SK-N-SH (cell line): Measurements from ENCODE around the gene SESN2. TPM values are rescaled to one million over a fixed set of nuclear protein-coding genes. Genes with fewer than 3 reads are reported as not detected.

Source experiments
- CTCF ChIA-PET: fragments of 300-600, 350-600 bp; formaldehyde crosslinking; extraction: SDS; loops from one replicate; lab custom pipeline; 2021; lab: Yijun Ruan, JAX
- POLR2A ChIA-PET: fragments of 350-600 bp; sonication (Branson Sonifier 250); formaldehyde crosslinking; extraction: SDS; loops from one replicate; lab custom pipeline; 2020; ENCODE audit warnings: antibody characterized with exemption, inconsistent platforms; lab: Yijun Ruan, JAX
- DNase-seq: peaks from one replicate; pipeline ENCODE4 v3.0.0; 2012
- H2AFZ ChIP-seq: fragments of 200-600 bp; sonication (generic); 2 replicates; pipeline ENCODE4 v1.8.1; 2016; ENCODE audit warnings: antibody characterized with exemption, mild to moderate bottlenecking, low read depth
- H3F3A ChIP-seq: fragments of 200-600 bp; sonication (generic); replicated peaks from 2 replicates; pipeline ENCODE3; 2016; ENCODE audit warnings: antibody characterized with exemption, mild to moderate bottlenecking; ENCODE audit not compliant: insufficient read depth
- H3K27ac ChIP-seq, 2 experiments: fragments of 200-500 bp in 1 of 2; fragments of 200-600 bp in 1 of 2; sonication (Bioruptor generic) in 1 of 2; sonication (generic), shearing (Covaris generic) in 1 of 2; 2 replicates each; pipeline versions ENCODE4 v1.5.1 to v1.6.1; 2014 to 2016; ENCODE audit warnings: low read depth in 2 of 2, inconsistent platforms in 1 of 2, low read length in 1 of 2, mild to moderate bottlenecking in 1 of 2, mixed read lengths in 1 of 2
- H3K27me3 ChIP-seq: fragments of 200-600 bp; sonication (generic), shearing (Covaris generic); 2 replicates; pipeline ENCODE4 v1.6.1; 2016; ENCODE audit warnings: mixed run types; ENCODE audit not compliant: insufficient read depth
- H3K36me3 ChIP-seq, 2 experiments: fragments of 200-500 bp in 1 of 2; fragments of 200-600 bp in 1 of 2; sonication (Bioruptor generic) in 1 of 2; sonication (generic) in 1 of 2; replicated peaks in 1 of 2; 2 replicates each; pipeline versions ENCODE3 to v1.5.1; 2014 to 2016; ENCODE audit warnings: low read length in 1 of 2, mild to moderate bottlenecking in 1 of 2; ENCODE audit not compliant: insufficient read depth in 2 of 2, control insufficient read depth in 1 of 2
- H3K4me1 ChIP-seq, 2 experiments: fragments of 200-500 bp in 1 of 2; fragments of 200-600 bp in 1 of 2; sonication (Bioruptor generic) in 1 of 2; sonication (generic), shearing (Covaris generic) in 1 of 2; 2 replicates each; pipeline versions ENCODE4 v1.5.1 to v1.6.1; 2014 to 2016; ENCODE audit warnings: low read depth in 1 of 2, low read length in 1 of 2, mixed run types in 1 of 2; ENCODE audit not compliant: insufficient read depth in 2 of 2, control insufficient read depth in 1 of 2
- H3K4me2 ChIP-seq: fragments of 200-600 bp; sonication (generic), shearing (Covaris generic); 2 replicates; pipeline ENCODE4 v1.6.1; 2017; ENCODE audit warnings: mixed run types
- H3K4me3 ChIP-seq, 2 experiments: fragments of 200-500 bp in 1 of 2; fragments of 200-600 bp in 1 of 2; sonication (Bioruptor generic) in 1 of 2; sonication (generic), shearing (Covaris generic) in 1 of 2; 2 replicates each; pipeline versions ENCODE4 v1.5.1 to v1.8.1; 2014 to 2016; ENCODE audit warnings: low read depth in 2 of 2, inconsistent platforms in 1 of 2, low read length in 1 of 2, mild to moderate bottlenecking in 1 of 2, mixed read lengths in 1 of 2, moderate library complexity in 1 of 2
- H3K79me2 ChIP-seq: fragments of 200-600 bp; sonication (generic); 2 replicates; pipeline ENCODE4 v1.8.1; 2017; ENCODE audit warnings: mild to moderate bottlenecking; ENCODE audit not compliant: insufficient read depth
- H3K9ac ChIP-seq: fragments of 200-600 bp; sonication (generic); 2 replicates; pipeline ENCODE4 v1.6.1; 2017; ENCODE audit warnings: mixed run types
- H3K9me2 ChIP-seq: fragments of 200-600 bp; sonication (generic); 2 replicates; pipeline ENCODE4 v1.6.1; 2017; ENCODE audit warnings: mixed run types
- H3K9me3 ChIP-seq: fragments of 200-600 bp; sonication (generic); 2 replicates; pipeline ENCODE4 v1.6.1; 2017; ENCODE audit warnings: mixed run types, mild to moderate bottlenecking, moderate library complexity
- H4K20me1 ChIP-seq: fragments of 200-600 bp; sonication (generic); 2 replicates; pipeline ENCODE4 v1.6.1; 2017; ENCODE audit warnings: mild to moderate bottlenecking, mixed run types; ENCODE audit not compliant: insufficient read depth
- CHD2 ChIP-seq: fragments of 150-350 bp; IDR thresholded peaks from 2 replicates; pipeline ENCODE4 v1.6.1; 2018; ENCODE audit warnings: low read length; ENCODE audit not compliant: partially characterized antibody
- ELF1 ChIP-seq: IDR thresholded peaks from 2 replicates; pipeline ENCODE4 v1.4.0; 2012
- EP300 ChIP-seq, 2 experiments: IDR thresholded peaks; 2 replicates each; pipeline versions ENCODE4 v1.4.0 to v1.6.1; 2012; ENCODE audit warnings: borderline replicate concordance in 1 of 2, low read depth in 1 of 2, low read length in 1 of 2
- EZH2phosphoT487 ChIP-seq: fragments of 200-600 bp; sonication (generic); IDR thresholded peaks from 2 replicates; pipeline ENCODE4 v1.6.1; 2017; ENCODE audit warnings: low read depth, mixed run types, mild to moderate bottlenecking, antibody characterized with exemption, moderate library complexity, borderline replicate concordance
- FOXJ3 ChIP-seq: sonication (generic); formaldehyde crosslinking; IDR thresholded peaks from 2 replicates; pipeline ENCODE4 v1.5.1; 2020; ENCODE audit warnings: mild to moderate bottlenecking, missing genetic modification reagents
- GATA2 ChIP-seq: sonication (generic); formaldehyde crosslinking; IDR thresholded peaks from 2 replicates; pipeline ENCODE4 v1.5.0; 2020; ENCODE audit warnings: mild to moderate bottlenecking, missing genetic modification reagents
- RAD21 ChIP-seq: IDR thresholded peaks from 2 replicates; pipeline ENCODE4 v1.6.1; 2012; ENCODE audit warnings: mild to moderate bottlenecking, low read length
- RCOR1 ChIP-seq: fragments of 150-350 bp; IDR thresholded peaks from 2 replicates; pipeline ENCODE4 v1.6.1; 2017; ENCODE audit warnings: antibody characterized with exemption, low read length
- RXRA ChIP-seq: IDR thresholded peaks from 2 replicates; pipeline ENCODE4 v1.4.0; 2012; ENCODE audit warnings: low read depth, mild to moderate bottlenecking, borderline replicate concordance
- TCF12 ChIP-seq: IDR thresholded peaks from 2 replicates; pipeline ENCODE4 v1.4.0; 2012
- TEAD4 ChIP-seq: IDR thresholded peaks from 2 replicates; pipeline ENCODE4 v1.4.0; 2012; ENCODE audit warnings: mild to moderate bottlenecking, borderline replicate concordance; ENCODE audit not compliant: insufficient read depth
- YY1 ChIP-seq: IDR thresholded peaks from 2 replicates; pipeline ENCODE4 v1.4.0; 2012; ENCODE audit warnings: low read depth, mild to moderate bottlenecking
- WGBS: methylation state at CpG from one replicate; pipeline ENCODE4 v1.1.6; 2017; ENCODE audit warnings: low lambda C conversion rate; 5-methylcytosine and 5-hydroxymethylcytosine counted together
- polyA plus RNA-seq, 3 experiments: library from polyadenylated mRNA; depleted of rRNA; stranded (reverse); fragments of >200 nt; gene quantifications; 2 replicates each; pipeline ENCODE4 v1.2.3, GENCODE V29; 2012
- TF ChIP-seq, protein P1 (sequence below): fragments of 200-600 bp; sonication (generic); IDR thresholded peaks from 2 replicates; pipeline ENCODE4 v1.6.1; 2017; ENCODE audit warnings: antibody characterized with exemption, mild to moderate bottlenecking, moderate library complexity
- TF ChIP-seq, protein P2 (sequence below): IDR thresholded peaks from 2 replicates; pipeline ENCODE4 v1.4.0; 2012; ENCODE audit warnings: low read depth, borderline replicate concordance
- TF ChIP-seq, protein P3 (sequence below): fragments of 150-350 bp; IDR thresholded peaks from 2 replicates; pipeline ENCODE4 v1.6.1; 2016; ENCODE audit warnings: mild to moderate bottlenecking, low read depth, low read length
- TF ChIP-seq, protein P4 (sequence below): IDR thresholded peaks from 2 replicates; pipeline ENCODE4 v1.4.0; 2012; ENCODE audit warnings: low read depth
- TF ChIP-seq, protein P5 (sequence below): IDR thresholded peaks from 2 replicates; pipeline ENCODE4 v1.6.1; 2012; ENCODE audit warnings: mild to moderate bottlenecking, low read depth, low read length, moderate library complexity

SESN2 gene
- polyA plus RNA-seq, 1 of the 3 experiments (the other 2 are of a cell fraction) = 14.1 TPM

DNA sequence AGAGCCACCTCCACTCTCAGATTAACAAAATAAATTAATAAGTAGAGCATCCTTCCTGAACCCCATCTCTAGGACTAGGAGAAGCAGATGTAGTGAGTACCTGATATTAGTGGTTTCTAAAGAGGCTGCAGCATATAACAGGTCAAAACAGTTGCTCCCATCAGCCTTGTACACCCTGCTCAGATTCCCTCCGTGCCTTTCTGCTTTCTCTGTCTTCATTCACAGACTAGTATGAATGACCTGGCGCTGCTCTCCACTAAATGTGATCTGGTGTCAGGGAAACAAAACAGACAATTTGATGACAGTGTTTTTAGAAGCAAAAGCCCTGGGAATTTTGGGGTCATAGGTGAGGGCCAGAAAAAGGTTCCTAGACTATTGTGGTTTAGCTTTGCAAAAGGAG, 8.3 kb downstream of the SESN2 start:
- Histone ChIP-seq H3K4me1 (no peaks in the 10 kb centered on the region; a peak in 1 of 4 replicates), H3K27ac (no peak overlapping the region), H2AFZ (no peak overlapping the region), H3K36me3 (peaks cover 18% of the 10 kb centered on the region in 2 experiments), H3K9ac (no peak overlapping the region), H3K27me3 (no peaks in the 10 kb centered on the region), H3K9me2 (no peaks in the 10 kb centered on the region), H3K4me3 (no peak overlapping the region)
- DNase-seq = no peak
- CTCF ChIA-PET = interaction anchor here (1.0 to 1.5 kb wide), 2 partner anchors 59 to 92 kb away, joined by 3 read pairs; no protein-coding TSS in a partner anchor
- WGBS = 100% methylated on average over 2 of the region's 2 CpGs
- TF ChIP-seq TEAD4 = no peak
- TF ChIP-seq, protein P1, sequence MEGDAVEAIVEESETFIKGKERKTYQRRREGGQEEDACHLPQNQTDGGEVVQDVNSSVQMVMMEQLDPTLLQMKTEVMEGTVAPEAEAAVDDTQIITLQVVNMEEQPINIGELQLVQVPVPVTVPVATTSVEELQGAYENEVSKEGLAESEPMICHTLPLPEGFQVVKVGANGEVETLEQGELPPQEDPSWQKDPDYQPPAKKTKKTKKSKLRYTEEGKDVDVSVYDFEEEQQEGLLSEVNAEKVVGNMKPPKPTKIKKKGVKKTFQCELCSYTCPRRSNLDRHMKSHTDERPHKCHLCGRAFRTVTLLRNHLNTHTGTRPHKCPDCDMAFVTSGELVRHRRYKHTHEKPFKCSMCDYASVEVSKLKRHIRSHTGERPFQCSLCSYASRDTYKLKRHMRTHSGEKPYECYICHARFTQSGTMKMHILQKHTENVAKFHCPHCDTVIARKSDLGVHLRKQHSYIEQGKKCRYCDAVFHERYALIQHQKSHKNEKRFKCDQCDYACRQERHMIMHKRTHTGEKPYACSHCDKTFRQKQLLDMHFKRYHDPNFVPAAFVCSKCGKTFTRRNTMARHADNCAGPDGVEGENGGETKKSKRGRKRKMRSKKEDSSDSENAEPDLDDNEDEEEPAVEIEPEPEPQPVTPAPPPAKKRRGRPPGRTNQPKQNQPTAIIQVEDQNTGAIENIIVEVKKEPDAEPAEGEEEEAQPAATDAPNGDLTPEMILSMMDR = no peak
- TF ChIP-seq, all 33 proteins: peak for 0
- Histone ChIP-seq H3F3A (peaks cover 5% of the 10 kb centered on the region), H3K79me2 (peaks cover 95% of the 10 kb centered on the region), H4K20me1 (peaks cover 98% of the 10 kb centered on the region), H3K4me2 (no peak overlapping the region), H3K9me3 (no peaks in the 10 kb centered on the region)
- POLR2A ChIA-PET = no interaction called here

DNA sequence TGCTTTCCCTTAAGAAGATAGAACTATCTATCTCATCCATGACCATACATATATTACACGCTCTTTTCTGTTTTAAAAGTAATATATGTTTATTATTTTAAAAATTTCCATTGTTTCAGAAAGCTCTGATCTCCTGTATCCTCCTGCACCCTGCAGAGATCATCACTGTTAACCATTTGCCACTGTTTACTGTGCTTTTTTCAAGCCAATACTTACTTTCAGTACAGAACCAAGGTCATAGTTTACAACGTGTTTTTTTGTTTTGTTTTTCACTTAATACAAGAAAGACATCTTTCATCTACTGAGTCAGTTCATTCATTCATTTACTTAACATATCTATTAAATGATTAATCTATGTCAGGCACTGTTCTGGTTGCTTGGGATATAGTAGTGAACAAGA, 10.2 kb downstream of the SESN2 start:
- Histone ChIP-seq H3K4me2 (no peak overlapping the region), H3K36me3 (peaks cover 32 to 35% of the 10 kb centered on the region in 2 experiments), H3F3A (peaks cover 5% of the 10 kb centered on the region), H3K9ac (no peak overlapping the region), H4K20me1 (peaks cover 95% of the 10 kb centered on the region), H3K79me2 (peaks cover 79% of the 10 kb centered on the region), H3K27ac (no peak overlapping the region), H2AFZ (no peak overlapping the region), H3K27me3 (no peaks in the 10 kb centered on the region), H3K4me1 (no peaks in the 10 kb centered on the region), H3K9me2 (no peaks in the 10 kb centered on the region), H3K4me3 (no peak overlapping the region), H3K9me3 (no peaks in the 10 kb centered on the region)
- ChIA-PET CTCF (interaction anchor here (1.1 kb wide), 1 partner anchor 91 kb away, joined by 3 read pairs; no protein-coding TSS in a partner anchor), POLR2A (interaction anchor here (0.8 kb wide), 1 partner anchor 58 kb away, joined by 3 read pairs; no protein-coding TSS in a partner anchor)
- DNase-seq = no peak
- WGBS = 83% methylated on average over 2 of the region's 2 CpGs
- TF ChIP-seq ELF1 (no peak), CHD2 (no peak), EP300 (IDR thresholded peaks at IDR 0.05; ENCODE audit: borderline replicate concordance in 1 of 2, low read depth in 1 of 2, low read length in 1 of 2) (no peak), FOXJ3 (CRISPR knock-in tag) (no peak), RAD21 (no peak), RCOR1 (no peak), YY1 (no peak), EZH2phosphoT487 (no peak), GATA2 (CRISPR knock-in tag) (no peak), RXRA (no peak), TCF12 (no peak)
- TF ChIP-seq, protein P2, sequence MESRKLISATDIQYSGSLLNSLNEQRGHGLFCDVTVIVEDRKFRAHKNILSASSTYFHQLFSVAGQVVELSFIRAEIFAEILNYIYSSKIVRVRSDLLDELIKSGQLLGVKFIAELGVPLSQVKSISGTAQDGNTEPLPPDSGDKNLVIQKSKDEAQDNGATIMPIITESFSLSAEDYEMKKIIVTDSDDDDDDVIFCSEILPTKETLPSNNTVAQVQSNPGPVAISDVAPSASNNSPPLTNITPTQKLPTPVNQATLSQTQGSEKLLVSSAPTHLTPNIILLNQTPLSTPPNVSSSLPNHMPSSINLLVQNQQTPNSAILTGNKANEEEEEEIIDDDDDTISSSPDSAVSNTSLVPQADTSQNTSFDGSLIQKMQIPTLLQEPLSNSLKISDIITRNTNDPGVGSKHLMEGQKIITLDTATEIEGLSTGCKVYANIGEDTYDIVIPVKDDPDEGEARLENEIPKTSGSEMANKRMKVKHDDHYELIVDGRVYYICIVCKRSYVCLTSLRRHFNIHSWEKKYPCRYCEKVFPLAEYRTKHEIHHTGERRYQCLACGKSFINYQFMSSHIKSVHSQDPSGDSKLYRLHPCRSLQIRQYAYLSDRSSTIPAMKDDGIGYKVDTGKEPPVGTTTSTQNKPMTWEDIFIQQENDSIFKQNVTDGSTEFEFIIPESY = no peak
- TF ChIP-seq, protein P3, sequence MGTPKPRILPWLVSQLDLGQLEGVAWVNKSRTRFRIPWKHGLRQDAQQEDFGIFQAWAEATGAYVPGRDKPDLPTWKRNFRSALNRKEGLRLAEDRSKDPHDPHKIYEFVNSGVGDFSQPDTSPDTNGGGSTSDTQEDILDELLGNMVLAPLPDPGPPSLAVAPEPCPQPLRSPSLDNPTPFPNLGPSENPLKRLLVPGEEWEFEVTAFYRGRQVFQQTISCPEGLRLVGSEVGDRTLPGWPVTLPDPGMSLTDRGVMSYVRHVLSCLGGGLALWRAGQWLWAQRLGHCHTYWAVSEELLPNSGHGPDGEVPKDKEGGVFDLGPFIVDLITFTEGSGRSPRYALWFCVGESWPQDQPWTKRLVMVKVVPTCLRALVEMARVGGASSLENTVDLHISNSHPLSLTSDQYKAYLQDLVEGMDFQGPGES = no peak
- TF ChIP-seq, protein P4, sequence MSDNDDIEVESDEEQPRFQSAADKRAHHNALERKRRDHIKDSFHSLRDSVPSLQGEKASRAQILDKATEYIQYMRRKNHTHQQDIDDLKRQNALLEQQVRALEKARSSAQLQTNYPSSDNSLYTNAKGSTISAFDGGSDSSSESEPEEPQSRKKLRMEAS = no peak
- TF ChIP-seq, protein P5, sequence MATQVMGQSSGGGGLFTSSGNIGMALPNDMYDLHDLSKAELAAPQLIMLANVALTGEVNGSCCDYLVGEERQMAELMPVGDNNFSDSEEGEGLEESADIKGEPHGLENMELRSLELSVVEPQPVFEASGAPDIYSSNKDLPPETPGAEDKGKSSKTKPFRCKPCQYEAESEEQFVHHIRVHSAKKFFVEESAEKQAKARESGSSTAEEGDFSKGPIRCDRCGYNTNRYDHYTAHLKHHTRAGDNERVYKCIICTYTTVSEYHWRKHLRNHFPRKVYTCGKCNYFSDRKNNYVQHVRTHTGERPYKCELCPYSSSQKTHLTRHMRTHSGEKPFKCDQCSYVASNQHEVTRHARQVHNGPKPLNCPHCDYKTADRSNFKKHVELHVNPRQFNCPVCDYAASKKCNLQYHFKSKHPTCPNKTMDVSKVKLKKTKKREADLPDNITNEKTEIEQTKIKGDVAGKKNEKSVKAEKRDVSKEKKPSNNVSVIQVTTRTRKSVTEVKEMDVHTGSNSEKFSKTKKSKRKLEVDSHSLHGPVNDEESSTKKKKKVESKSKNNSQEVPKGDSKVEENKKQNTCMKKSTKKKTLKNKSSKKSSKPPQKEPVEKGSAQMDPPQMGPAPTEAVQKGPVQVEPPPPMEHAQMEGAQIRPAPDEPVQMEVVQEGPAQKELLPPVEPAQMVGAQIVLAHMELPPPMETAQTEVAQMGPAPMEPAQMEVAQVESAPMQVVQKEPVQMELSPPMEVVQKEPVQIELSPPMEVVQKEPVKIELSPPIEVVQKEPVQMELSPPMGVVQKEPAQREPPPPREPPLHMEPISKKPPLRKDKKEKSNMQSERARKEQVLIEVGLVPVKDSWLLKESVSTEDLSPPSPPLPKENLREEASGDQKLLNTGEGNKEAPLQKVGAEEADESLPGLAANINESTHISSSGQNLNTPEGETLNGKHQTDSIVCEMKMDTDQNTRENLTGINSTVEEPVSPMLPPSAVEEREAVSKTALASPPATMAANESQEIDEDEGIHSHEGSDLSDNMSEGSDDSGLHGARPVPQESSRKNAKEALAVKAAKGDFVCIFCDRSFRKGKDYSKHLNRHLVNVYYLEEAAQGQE = no peak
